CD14-positive monocyte (primary cell): ENCODE measurements around the gene CAMK2N2. TPM values are rescaled to one million over a fixed set of nuclear protein-coding genes. Genes with fewer than 3 reads are reported as not detected.

Experiments
- DNase-seq, 3 donors: peaks; one replicate each; pipeline ENCODE4 v3.0.0-alpha.2; 2011 to 2022
- H2AFZ ChIP-seq: 2 replicates; pipeline ENCODE4 v1.6.0; 2012; ENCODE audit warnings: mild to moderate bottlenecking, low read depth, low read length, inconsistent platforms; ENCODE audit not compliant: insufficient read depth, poor library complexity, severe bottlenecking
- H3K27ac ChIP-seq, 2 donors: 1 replicate in 1 of 2; 2 replicates in 1 of 2; pipeline ENCODE4 v1.5.1; 2012 to 2013; ENCODE audit warnings: low read length in 2 of 2, control low read depth in 1 of 2, inconsistent platforms in 1 of 2, low read depth in 1 of 2, mild to moderate bottlenecking in 1 of 2
- H3K27me3 ChIP-seq, 2 donors: one replicate each; pipeline versions ENCODE4 v1.6.0 to v1.6.1; 2011 to 2013; ENCODE audit warnings: low read length in 2 of 2; ENCODE audit not compliant: control insufficient read depth in 2 of 2, insufficient read depth in 2 of 2
- H3K36me3 ChIP-seq, 2 donors: replicated peaks in 1 of 2; 1 replicate in 1 of 2; 2 replicates in 1 of 2; pipeline versions ENCODE4 v1.5.1 to v1.6.1; 2012 to 2013; ENCODE audit warnings: low read length in 2 of 2, control low read depth in 1 of 2, inconsistent platforms in 1 of 2, mild to moderate bottlenecking in 1 of 2; ENCODE audit not compliant: insufficient read depth in 2 of 2, control insufficient read depth in 1 of 2
- H3K4me1 ChIP-seq, 2 donors: 1 replicate in 1 of 2; 2 replicates in 1 of 2; pipeline versions ENCODE4 v1.5.1 to v1.6.1; 2012 to 2013; ENCODE audit warnings: low read length in 2 of 2, control low read depth in 1 of 2, inconsistent platforms in 1 of 2, mild to moderate bottlenecking in 1 of 2, moderate library complexity in 1 of 2; ENCODE audit not compliant: insufficient read depth in 2 of 2, control insufficient read depth in 1 of 2
- H3K4me2 ChIP-seq: replicated peaks from 2 replicates; pipeline ENCODE3; 2012; ENCODE audit warnings: low read length, moderate library complexity, mild to moderate bottlenecking; ENCODE audit not compliant: poor library complexity, severe bottlenecking; ENCODE audit errors: extremely low read depth
- H3K4me3 ChIP-seq, 3 experiments: fragments of 200-600 bp in 1 of 3; sonication (generic) in 1 of 3; replicated peaks in 1 of 3; 1 replicate in 2 of 3; 2 replicates in 1 of 3; pipeline ENCODE4 v1.5.1; 2011 to 2013; ENCODE audit warnings: low read length in 3 of 3, mild to moderate bottlenecking in 3 of 3, control low read depth in 2 of 3, low read depth in 2 of 3, inconsistent platforms in 1 of 3, moderate library complexity in 1 of 3
- H3K79me2 ChIP-seq: 2 replicates; pipeline ENCODE4 v1.6.0; 2012; ENCODE audit warnings: mild to moderate bottlenecking, control low read depth, inconsistent platforms, low read length, moderate library complexity; ENCODE audit not compliant: insufficient read depth
- H3K9ac ChIP-seq: 2 replicates; pipeline ENCODE4 v1.6.0; 2017; ENCODE audit warnings: low read length, mild to moderate bottlenecking; ENCODE audit not compliant: insufficient read depth, poor library complexity, severe bottlenecking
- H3K9me3 ChIP-seq, 2 donors: replicated peaks in 1 of 2; 1 replicate in 1 of 2; 2 replicates in 1 of 2; pipeline versions ENCODE4 v1.5.1 to v1.6.1; 2012 to 2013; ENCODE audit warnings: low read length in 2 of 2, control low read depth in 1 of 2; ENCODE audit not compliant: control insufficient read depth in 1 of 2, insufficient read depth in 1 of 2
- H4K20me1 ChIP-seq: 2 replicates; pipeline ENCODE4 v1.6.0; 2012; ENCODE audit warnings: mild to moderate bottlenecking, low read length, control low read depth, moderate library complexity; ENCODE audit not compliant: insufficient read depth
- H3K27ac Mint-ChIP-seq, 7 donors: one replicate each; pipeline ENCODE4 v1.8.0; 2020; ENCODE audit warnings: mild to moderate bottlenecking in 7 of 7, mixed read lengths in 7 of 7, moderate library complexity in 6 of 7, inconsistent platforms in 2 of 7
- H3K27me3 Mint-ChIP-seq, 3 donors: one replicate each; pipeline ENCODE4 v1.8.0; 2021 to 2022; ENCODE audit warnings: low read depth in 3 of 3, mild to moderate bottlenecking in 3 of 3, mixed read lengths in 3 of 3, moderate library complexity in 3 of 3, inconsistent platforms in 1 of 3
- H3K36me3 Mint-ChIP-seq, 2 donors: one replicate each; pipeline ENCODE4 v1.8.0; 2020; ENCODE audit warnings: mixed read lengths in 2 of 2, inconsistent platforms in 1 of 2, mild to moderate bottlenecking in 1 of 2
- H3K4me1 Mint-ChIP-seq: one replicate; pipeline ENCODE4 v1.8.0; 2020; ENCODE audit warnings: mild to moderate bottlenecking, mixed read lengths
- H3K4me3 Mint-ChIP-seq, 2 donors: one replicate each; pipeline ENCODE4 v1.8.0; 2020; ENCODE audit warnings: mild to moderate bottlenecking in 2 of 2, mixed read lengths in 2 of 2, moderate library complexity in 1 of 2
- H3K9me3 Mint-ChIP-seq, 7 donors: one replicate each; pipeline ENCODE4 v1.8.0; 2020 to 2022; ENCODE audit warnings: mixed read lengths in 7 of 7, mild to moderate bottlenecking in 6 of 7, moderate library complexity in 6 of 7, inconsistent platforms in 2 of 7
- CTCF ChIP-seq: fragments of 200-600 bp; IDR thresholded peaks from one replicate; pipeline ENCODE4 v1.8.0; 2022; ENCODE audit warnings: antibody characterized with exemption, mild to moderate bottlenecking
- WGBS: methylation state at CpG from one replicate; pipeline ENCODE4 v1.1.5; 2013; ENCODE audit warnings: missing lambda C conversion rate; ENCODE audit not compliant: insufficient coverage; 5-methylcytosine and 5-hydroxymethylcytosine counted together
- intact Hi-C, 2 donors: fragments of 100-400 bp; cut with micrococcal nuclease; formaldehyde crosslinking; loops; one replicate each; pipeline versions ENCODE4 v1.15.0 to v1.15.1; 2023
- polyA plus RNA-seq, 3 donors: library from polyadenylated mRNA; depleted of rRNA in 1 of 3; unstranded in 2 of 3; stranded (reverse) in 1 of 3; fragments of 300-500 nt in 2 of 3; fragments of >200 nt in 1 of 3; fragmentation: Illumina TruSeq in 2 of 3; gene quantifications; 1 replicate in 2 of 3; 2 replicates in 1 of 3; pipeline ENCODE4 v1.2.3, GENCODE V29; 2012 to 2021

CAMK2N2 gene
- polyA plus RNA-seq, 3 donors = not detected

GRCh38 chr3:184234224-184234623, 27.1 kb downstream of the CAMK2N2 start:
- peaks cover 30 to 37% of the 10 kb centered on the region in 2 donors for H3K27me3 ChIP-seq
- intact Hi-C loops = no loop called here

GRCh38 chr3:184233127-184233843, 28.1 kb downstream of the CAMK2N2 start:
- intact Hi-C loops = no loop called here
- H3K4me3 Mint-ChIP-seq = peak overlapping the region in 1 of 2 donors; percentile 30
- Histone ChIP-seq H3K9ac (no peak overlapping the region), H3K9me3 (peaks cover 0 to 15% of the 10 kb centered on the region in 2 donors), H3K4me2 (no peak overlapping the region), H3K27ac (no peak overlapping the region), H3K4me3 (no peak overlapping the region), H3K36me3 (no peaks in the 10 kb centered on the region), H2AFZ (no peak overlapping the region), H3K4me1 (peaks cover 4 to 8% of the 10 kb centered on the region in 2 donors), H4K20me1 (no peaks in the 10 kb centered on the region), H3K27me3 (peaks cover 39 to 46% of the 10 kb centered on the region in 2 donors), H3K79me2 (no peaks in the 10 kb centered on the region)
- peaks cover 8% of the 10 kb centered on the region for H3K4me1 Mint-ChIP-seq
- peak overlapping the region in 1 of 7 donors; percentile 6 for H3K27ac Mint-ChIP-seq
- no peak for TF ChIP-seq CTCF
- H3K9me3 Mint-ChIP-seq = peaks cover 0 to 13% (median 6%) of the 10 kb centered on the region in 7 donors
- H3K27me3 Mint-ChIP-seq = peaks cover 43 to 56% (median 44%) of the 10 kb centered on the region in 3 donors
- no peaks in the 10 kb centered on the region for H3K36me3 Mint-ChIP-seq
- 95% methylated on average over 22 of the region's 23 CpGs for WGBS
- DNase-seq = no peak

More at GRCh38 chr3:184234224-184234623, 27.1 kb downstream of the CAMK2N2 start:
- no peak for TF ChIP-seq CTCF
- H3K4me1 Mint-ChIP-seq = peaks cover 6% of the 10 kb centered on the region
- H3K79me2 ChIP-seq = no peaks in the 10 kb centered on the region
- peaks cover 4 to 7% of the 10 kb centered on the region in 2 donors for H3K4me1 ChIP-seq
- H3K9me3 Mint-ChIP-seq = peaks cover 0 to 8% (median 6%) of the 10 kb centered on the region in 7 donors
- H3K9me3 ChIP-seq = peaks cover 0 to 9% of the 10 kb centered on the region in 2 donors
- DNase-seq = no peak
- no peak overlapping the region for H3K4me2 ChIP-seq
- H3K4me3 Mint-ChIP-seq = no peak overlapping the region
- H3K9ac ChIP-seq = no peak overlapping the region
- H3K27me3 Mint-ChIP-seq = peaks cover 34 to 46% (median 35%) of the 10 kb centered on the region in 3 donors
- H3K4me3 ChIP-seq = no peak overlapping the region
- 44% methylated on average over 2 of the region's 4 CpGs for WGBS
- H3K27ac ChIP-seq = no peak overlapping the region
- H3K36me3 Mint-ChIP-seq = no peaks in the 10 kb centered on the region
- H3K36me3 ChIP-seq = no peaks in the 10 kb centered on the region
- H4K20me1 ChIP-seq = no peaks in the 10 kb centered on the region
- H3K27ac Mint-ChIP-seq = no peak overlapping the region
- no peak overlapping the region for H2AFZ ChIP-seq
